Spleen (tissue), 11 donors: Measurements from ENCODE around the gene BTG4. TPM values are rescaled to one million over a fixed set of nuclear protein-coding genes. Genes with fewer than 3 reads are reported as not detected.

Experiments
- DNase-seq: peaks from one replicate; pipeline ENCODE4 v3.0.0-alpha.2; 2020
- H3K27ac ChIP-seq, 8 donors: fragments of 200-600 bp; sonication (generic) in 7 of 8; 1 replicate in 4 of 8; 2 replicates in 4 of 8; pipeline versions ENCODE4 v1.5.0 to v1.8.0; 2016 to 2021; ENCODE audit warnings: inconsistent platforms in 4 of 8, mild to moderate bottlenecking in 4 of 8, moderate library complexity in 1 of 8
- H3K27me3 ChIP-seq, 7 donors: fragments of 200-600 bp; sonication (generic) in 6 of 7; replicated peaks in 1 of 7; 1 replicate in 4 of 7; 2 replicates in 3 of 7; pipeline versions ENCODE4 v1.5.0 to v1.8.0; 2016 to 2021; ENCODE audit warnings: inconsistent platforms in 3 of 7, mild to moderate bottlenecking in 1 of 7
- H3K36me3 ChIP-seq, 6 donors: fragments of 200-600 bp; sonication (generic) in 5 of 6; 1 replicate in 4 of 6; 2 replicates in 2 of 6; pipeline versions ENCODE4 v1.5.0 to v1.8.0; 2016 to 2021; ENCODE audit warnings: inconsistent platforms in 2 of 6
- H3K4me1 ChIP-seq, 6 donors: fragments of 200-600 bp; sonication (generic) in 5 of 6; 1 replicate in 3 of 6; 2 replicates in 3 of 6; pipeline versions ENCODE4 v1.5.0 to v1.8.0; 2016 to 2021; ENCODE audit warnings: inconsistent platforms in 3 of 6
- H3K4me3 ChIP-seq, 8 donors: fragments of 200-600 bp; sonication (generic) in 7 of 8; 1 replicate in 4 of 8; 2 replicates in 4 of 8; pipeline versions ENCODE4 v1.5.0 to v1.8.0; 2016 to 2021; ENCODE audit warnings: inconsistent platforms in 4 of 8, mild to moderate bottlenecking in 4 of 8, moderate library complexity in 2 of 8
- H3K9me3 ChIP-seq, 8 donors: fragments of 200-600 bp; sonication (generic) in 7 of 8; 1 replicate in 4 of 8; 2 replicates in 4 of 8; pipeline versions ENCODE4 v1.5.0 to v1.8.0; 2016 to 2021; ENCODE audit warnings: inconsistent platforms in 4 of 8
- POLR2A ChIP-seq, 3 donors: fragments of 450-650 bp; IDR thresholded peaks; one replicate each; pipeline ENCODE4 v1.5.1; 2017; ENCODE audit warnings: antibody characterized with exemption in 3 of 3, mild to moderate bottlenecking in 1 of 3
- POLR2AphosphoS5 ChIP-seq, 3 donors: sonication (generic); formaldehyde crosslinking; IDR thresholded peaks; one replicate each; pipeline ENCODE4 v1.5.1; 2017; ENCODE audit warnings: antibody characterized with exemption in 3 of 3
- WGBS, 5 donors: extraction: QIAGEN DNeasy Blood & Tissue Kit in 3 of 5; methylation state at CpG; one replicate each; pipeline versions ENCODE4 v1.1.5 to v1.1.7; 2013 to 2018; 5-methylcytosine and 5-hydroxymethylcytosine counted together
- intact Hi-C: fragments of 100-400 bp; cut with DNase I; formaldehyde crosslinking; loops from one replicate; pipeline ENCODE4 v1.15.0; 2023; ENCODE audit warnings: low total_unique reads
- polyA plus RNA-seq, 3 donors: library from polyadenylated mRNA; stranded (reverse); fragments of 200-250 nt; gene quantifications; one replicate each; pipeline ENCODE4 v1.2.1, GENCODE V29; 2013
- total RNA-seq, 7 donors: library from RNA; depleted of rRNA in 3 of 7; stranded (reverse); fragments of >200 nt in 3 of 7; fragmentation: NEBNext Ultra II Directional in 4 of 7; extraction: Animal tissue kit (Norgen Biotek cat#: 25700) in 4 of 7; gene quantifications; one replicate each; pipeline versions ENCODE4 v1.1.0 to v1.2.1, GENCODE V29; 2016 to 2021
- TF ChIP-seq, protein P1 (sequence below), 11 experiments: fragments of 200-600 bp in 7 of 11; fragments of 450-650 bp in 4 of 11; sonication (generic) in 4 of 11; IDR thresholded peaks in 8 of 11; conservative IDR thresholded peaks in 3 of 11; 1 replicate in 7 of 11; 2 replicates in 4 of 11; pipeline versions ENCODE4 v1.4.0 to v1.8.0; 2016 to 2021; ENCODE audit warnings: antibody characterized with exemption in 11 of 11, inconsistent platforms in 4 of 11, mild to moderate bottlenecking in 1 of 11
- donor health status: healthy with polysubstance abuse.
- donor health status: DM: no; HTN: no; CAD: no; lungs with moderate emphysema.
- donor health status: DM: no; HTN: no; CAD: no.
- donor health status: Bipolar disorder and iron deficiency.
- donor health status: healthy.
- donor health status: DM: no; HTN: no; CAD: no.
- donor health status: DM: yes; HTN: yes; CAD: no.

Gene BTG4
- total and polyA plus RNA-seq, 10 donors: not detected

DNA sequence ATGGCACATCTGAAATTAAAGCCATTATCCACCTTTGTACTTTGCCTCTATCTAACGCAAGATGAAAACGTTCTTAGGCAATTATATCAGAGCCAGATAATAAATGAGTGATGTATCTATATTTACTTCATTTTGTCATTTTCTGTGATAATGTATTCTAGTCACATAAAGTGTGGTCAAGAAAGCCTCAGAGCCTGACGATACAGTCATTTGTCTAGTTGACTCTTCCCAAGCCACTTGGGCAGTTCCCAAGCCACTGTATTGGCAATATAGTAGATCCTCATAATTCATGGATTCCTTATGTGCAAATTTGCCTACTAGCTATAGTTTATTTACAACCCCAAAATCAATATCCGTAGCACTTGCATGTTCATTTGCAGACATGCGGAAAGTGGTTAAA, 10.2 kb upstream of the BTG4 start:
- no peak for DNase-seq
- H3K36me3 ChIP-seq: no peaks in the 10 kb centered on the region
- intact Hi-C loops: no loop called here
- no peaks in the 10 kb centered on the region for H3K9me3 ChIP-seq
- H3K27ac ChIP-seq: no peak overlapping the region
- H3K27me3 ChIP-seq: no peaks in the 10 kb centered on the region
- TF ChIP-seq POLR2A (IDR thresholded peaks at IDR 0.05): no peak
- TF ChIP-seq, protein P1, sequence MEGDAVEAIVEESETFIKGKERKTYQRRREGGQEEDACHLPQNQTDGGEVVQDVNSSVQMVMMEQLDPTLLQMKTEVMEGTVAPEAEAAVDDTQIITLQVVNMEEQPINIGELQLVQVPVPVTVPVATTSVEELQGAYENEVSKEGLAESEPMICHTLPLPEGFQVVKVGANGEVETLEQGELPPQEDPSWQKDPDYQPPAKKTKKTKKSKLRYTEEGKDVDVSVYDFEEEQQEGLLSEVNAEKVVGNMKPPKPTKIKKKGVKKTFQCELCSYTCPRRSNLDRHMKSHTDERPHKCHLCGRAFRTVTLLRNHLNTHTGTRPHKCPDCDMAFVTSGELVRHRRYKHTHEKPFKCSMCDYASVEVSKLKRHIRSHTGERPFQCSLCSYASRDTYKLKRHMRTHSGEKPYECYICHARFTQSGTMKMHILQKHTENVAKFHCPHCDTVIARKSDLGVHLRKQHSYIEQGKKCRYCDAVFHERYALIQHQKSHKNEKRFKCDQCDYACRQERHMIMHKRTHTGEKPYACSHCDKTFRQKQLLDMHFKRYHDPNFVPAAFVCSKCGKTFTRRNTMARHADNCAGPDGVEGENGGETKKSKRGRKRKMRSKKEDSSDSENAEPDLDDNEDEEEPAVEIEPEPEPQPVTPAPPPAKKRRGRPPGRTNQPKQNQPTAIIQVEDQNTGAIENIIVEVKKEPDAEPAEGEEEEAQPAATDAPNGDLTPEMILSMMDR (IDR thresholded peaks at IDR 0.05 in 8 of 11, conservative IDR thresholded peaks at IDR 0.05 in 3 of 11): no peak
- TF ChIP-seq POLR2AphosphoS5 (IDR thresholded peaks at IDR 0.05): no peak
- WGBS, 5 donors: 92 to 95% (median 93%) methylated on average over 5 of the region's 5 CpGs
- no peaks in the 10 kb centered on the region for H3K4me1 ChIP-seq
- no peak overlapping the region for H3K4me3 ChIP-seq

DNA sequence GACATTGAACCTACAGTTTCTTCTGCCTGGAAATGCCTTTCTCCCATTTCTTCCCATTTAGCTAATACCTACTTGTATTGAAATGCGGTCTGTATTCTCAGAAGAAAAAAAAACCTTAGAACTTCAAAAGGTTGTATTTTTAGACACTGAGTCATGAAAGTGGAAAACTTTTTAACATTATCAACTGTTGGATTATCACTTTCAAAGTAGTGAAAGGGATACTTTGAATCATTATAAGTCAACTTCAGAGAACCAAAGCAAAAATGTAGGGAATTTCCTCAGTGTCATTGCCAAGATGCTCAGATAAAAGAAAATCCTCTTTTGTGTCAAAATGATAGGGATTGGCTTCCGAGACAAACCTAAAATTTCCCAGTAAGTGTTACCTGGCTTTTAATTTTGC, 8.9 kb upstream of the BTG4 start:
- Histone ChIP-seq H3K4me1 (no peaks in the 10 kb centered on the region), H3K27me3 (no peaks in the 10 kb centered on the region), H3K9me3 (no peaks in the 10 kb centered on the region), H3K27ac (no peak overlapping the region), H3K36me3 (no peaks in the 10 kb centered on the region), H3K4me3 (no peak overlapping the region)
- 59 to 82% (median 77%) methylated on average over 2 of the region's 2 CpGs for WGBS, 5 donors
- TF ChIP-seq, protein P1 (IDR thresholded peaks at IDR 0.05 in 8 of 11, conservative IDR thresholded peaks at IDR 0.05 in 3 of 11): no peak
- intact Hi-C loops: no loop called here
- no peak for DNase-seq

DNA sequence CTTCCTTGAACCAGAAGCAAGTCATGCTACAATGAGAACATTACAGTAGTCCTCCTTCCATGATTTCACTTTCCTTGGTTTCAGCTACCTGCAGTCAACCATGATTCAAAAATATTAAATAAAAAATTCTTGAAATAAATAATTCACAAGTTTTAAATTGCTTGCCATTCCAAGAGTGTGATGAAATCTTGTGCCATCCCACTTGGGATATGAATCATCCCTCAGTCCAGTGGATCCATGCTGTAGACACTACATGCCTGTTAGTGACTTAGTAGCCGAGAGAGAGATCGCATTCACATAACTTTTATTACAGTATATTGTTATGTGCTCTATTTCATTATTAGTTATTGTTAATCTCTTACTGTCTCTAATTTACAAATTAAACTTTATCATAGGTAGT, 8.4 kb upstream of the BTG4 start:
- no peak for DNase-seq
- no peaks in the 10 kb centered on the region for H3K27me3 ChIP-seq
- no peak overlapping the region for H3K4me3 ChIP-seq
- H3K36me3 ChIP-seq: no peaks in the 10 kb centered on the region
- H3K27ac ChIP-seq: no peak overlapping the region
- 91 to 99% (median 95%) methylated on average over 2 of the region's 2 CpGs for WGBS, 5 donors
- no peaks in the 10 kb centered on the region for H3K4me1 ChIP-seq
- intact Hi-C loops: no loop called here
- no peaks in the 10 kb centered on the region for H3K9me3 ChIP-seq
- TF ChIP-seq, protein P1 (IDR thresholded peaks at IDR 0.05 in 8 of 11, conservative IDR thresholded peaks at IDR 0.05 in 3 of 11): no peak
- TF ChIP-seq POLR2AphosphoS5 (IDR thresholded peaks at IDR 0.05): no peak
- TF ChIP-seq POLR2A (IDR thresholded peaks at IDR 0.05): no peak

DNA sequence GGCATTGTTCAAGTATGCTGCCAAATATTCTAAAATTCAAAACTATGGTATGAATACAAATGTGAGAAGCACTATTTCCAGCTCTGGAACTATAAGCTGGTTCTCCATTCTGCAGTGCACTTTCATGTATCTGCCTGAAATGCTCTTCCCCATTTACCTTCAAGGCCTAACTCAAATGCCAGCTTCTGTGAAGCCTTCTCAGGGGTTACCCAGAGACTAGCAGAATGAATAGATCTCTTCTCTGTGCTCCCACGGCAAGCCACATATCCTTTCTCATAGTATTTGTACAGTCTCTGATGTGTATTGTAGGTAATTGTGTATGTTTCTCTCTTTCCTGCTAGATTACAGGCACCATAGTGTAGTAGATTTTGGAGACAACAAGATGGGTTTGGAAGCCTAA, 6.5 kb upstream of the BTG4 start:
- Histone ChIP-seq H3K36me3 (no peaks in the 10 kb centered on the region), H3K4me3 (no peak overlapping the region), H3K9me3 (no peaks in the 10 kb centered on the region), H3K4me1 (peaks cover 0 to 11% (median 3%) of the 10 kb centered on the region in 6 donors), H3K27ac (no peak overlapping the region), H3K27me3 (peaks cover 0 to 18% (median 14%) of the 10 kb centered on the region in 7 donors)
- 67 to 95% (median 85%) methylated on average over 1 of the region's 1 CpG for WGBS, 5 donors
- no peak for DNase-seq
- intact Hi-C loops: no loop called here
- TF ChIP-seq POLR2A (IDR thresholded peaks at IDR 0.05) (no peak), POLR2AphosphoS5 (IDR thresholded peaks at IDR 0.05) (no peak)
- TF ChIP-seq, protein P1 (IDR thresholded peaks at IDR 0.05 in 8 of 11, conservative IDR thresholded peaks at IDR 0.05 in 3 of 11): no peak
